ENCODE data around the gene TSEN54. TPM values are rescaled to one million over a fixed set of nuclear protein-coding genes. Genes with fewer than 3 reads are reported as not detected.

The TSEN54 gene
- total RNA-seq, 1 donor from 2014 or later: 56.0 TPM

GRCh38 chr17:75565066-75565465, 48.7 kb downstream of the TSEN54 start:
- no peak overlapping the region for H3K27ac Mint-ChIP-seq
- H3K4me1 Mint-ChIP-seq (ENCODE audit: low read depth): no peaks in the 10 kb centered on the region
- peaks cover 14% of the 10 kb centered on the region for H3K36me3 Mint-ChIP-seq (ENCODE audit: insufficient read depth)
- no peak for TF ChIP-seq CTCF (IDR thresholded peaks at IDR 0.05; ENCODE audit: unreplicated experiment)
- H3K27me3 Mint-ChIP-seq: no peaks in the 10 kb centered on the region
- no peaks in the 10 kb centered on the region for H3K9me3 Mint-ChIP-seq (ENCODE audit: low read depth)
- DNase-seq (ENCODE audit: low spot score, unreplicated experiment): no peak
- H3K4me3 Mint-ChIP-seq (ENCODE audit: low read depth): no peak overlapping the region

GRCh38 chr17:75565618-75566017, 49.3 kb downstream of the TSEN54 start:
- Mint-ChIP-seq H3K4me1 (ENCODE audit: low read depth) (no peaks in the 10 kb centered on the region), H3K36me3 (ENCODE audit: insufficient read depth) (peaks cover 14% of the 10 kb centered on the region), H3K9me3 (ENCODE audit: low read depth) (no peaks in the 10 kb centered on the region), H3K27ac (no peak overlapping the region), H3K27me3 (no peaks in the 10 kb centered on the region), H3K4me3 (ENCODE audit: low read depth) (no peak overlapping the region)
- no peak for TF ChIP-seq CTCF (IDR thresholded peaks at IDR 0.05; ENCODE audit: unreplicated experiment)
- DNase-seq (ENCODE audit: low spot score, unreplicated experiment): no peak

- H3K9me3 Mint-ChIP-seq (ENCODE audit: low read depth): no peaks in the 10 kb centered on the region
- H3K27ac Mint-ChIP-seq: peak overlapping the region; percentile 17
- no peak for TF ChIP-seq CTCF (IDR thresholded peaks at IDR 0.05; ENCODE audit: unreplicated experiment)
Observed at GRCh38 chr17:75566416-75566815, 50.1 kb downstream of the TSEN54 start.

GRCh38 chr17:75566834-75567233, 50.5 kb downstream of the TSEN54 start:
- no peak overlapping the region for H3K27ac Mint-ChIP-seq
- no peaks in the 10 kb centered on the region for H3K27me3 Mint-ChIP-seq
- no peaks in the 10 kb centered on the region for H3K4me1 Mint-ChIP-seq (ENCODE audit: low read depth)
- H3K4me3 Mint-ChIP-seq (ENCODE audit: low read depth): no peak overlapping the region
- DNase-seq (ENCODE audit: low spot score, unreplicated experiment): no peak
- H3K36me3 Mint-ChIP-seq (ENCODE audit: insufficient read depth): peaks cover 14% of the 10 kb centered on the region
- H3K9me3 Mint-ChIP-seq (ENCODE audit: low read depth): no peaks in the 10 kb centered on the region
- no peak for TF ChIP-seq CTCF (IDR thresholded peaks at IDR 0.05; ENCODE audit: unreplicated experiment)

More at GRCh38 chr17:75566416-75566815, 50.1 kb downstream of the TSEN54 start:
- H3K36me3 Mint-ChIP-seq (ENCODE audit: insufficient read depth): peaks cover 12% of the 10 kb centered on the region
- H3K27me3 Mint-ChIP-seq: no peaks in the 10 kb centered on the region
- no peak overlapping the region for H3K4me3 Mint-ChIP-seq (ENCODE audit: low read depth)
- DNase-seq (ENCODE audit: low spot score, unreplicated experiment): no peak
- no peaks in the 10 kb centered on the region for H3K4me1 Mint-ChIP-seq (ENCODE audit: low read depth)

- peaks cover 15% of the 10 kb centered on the region for H3K36me3 Mint-ChIP-seq (ENCODE audit: insufficient read depth)
- no peak overlapping the region for H3K27ac Mint-ChIP-seq
- no peaks in the 10 kb centered on the region for H3K9me3 Mint-ChIP-seq (ENCODE audit: low read depth)
- TF ChIP-seq CTCF (IDR thresholded peaks at IDR 0.05; ENCODE audit: unreplicated experiment): no peak
- DNase-seq (ENCODE audit: low spot score, unreplicated experiment): no peak
- no peak overlapping the region for H3K4me3 Mint-ChIP-seq (ENCODE audit: low read depth)
- no peaks in the 10 kb centered on the region for H3K4me1 Mint-ChIP-seq (ENCODE audit: low read depth)
- H3K27me3 Mint-ChIP-seq: no peaks in the 10 kb centered on the region
Observed at GRCh38 chr17:75568412-75569255, 52.3 kb downstream of the TSEN54 start.

Measured in progenitor cell of endocrine pancreas (in vitro differentiated cells).